H9 (cell line): ENCODE measurements around the gene ZNF423. TPM values are rescaled to one million over a fixed set of nuclear protein-coding genes. Genes with fewer than 3 reads are reported as not detected.
"Not testable (repeated sequence)": the region's sequence is repeated elsewhere in the genome, so short reads cannot be mapped to it uniquely, and the experiment has no call there.

Experiments
- DNase-seq: peaks from one replicate; pipeline ENCODE4 v3.0.0-alpha.2; 2017
- H2AFZ ChIP-seq: one replicate; pipeline ENCODE4 v1.6.1; 2013; ENCODE audit warnings: mild to moderate bottlenecking, low read length, control low read depth, moderate library complexity
- H2AK5ac ChIP-seq: 2 replicates; pipeline ENCODE4 v1.6.1; 2013; ENCODE audit warnings: low read length, control low read depth, mixed read lengths; ENCODE audit not compliant: insufficient read length
- H2BK120ac ChIP-seq: one replicate; pipeline ENCODE4 v1.6.1; 2013; ENCODE audit warnings: low read depth, mild to moderate bottlenecking, low read length, control low read depth, inconsistent platforms; ENCODE audit not compliant: poor library complexity, severe bottlenecking
- H2BK12ac ChIP-seq: 2 replicates; pipeline ENCODE4 v1.6.1; 2013; ENCODE audit warnings: low read length, control low read depth, mixed read lengths, low read depth; ENCODE audit not compliant: insufficient read length
- H2BK15ac ChIP-seq: 2 replicates; pipeline ENCODE4 v1.6.1; 2013; ENCODE audit warnings: low read depth, low read length, control low read depth
- H2BK20ac ChIP-seq: one replicate; pipeline ENCODE4 v1.6.1; 2013; ENCODE audit warnings: low read depth, mild to moderate bottlenecking, low read length, control low read depth, inconsistent platforms; ENCODE audit not compliant: poor library complexity, severe bottlenecking
- H2BK5ac ChIP-seq: 2 replicates; pipeline ENCODE4 v1.6.1; 2013; ENCODE audit warnings: low read length, control low read depth, mixed read lengths; ENCODE audit not compliant: insufficient read length
- H3K14ac ChIP-seq: 2 replicates; pipeline ENCODE4 v1.6.1; 2013; ENCODE audit warnings: low read length, control low read depth; ENCODE audit not compliant: insufficient read depth
- H3K18ac ChIP-seq: 2 replicates; pipeline ENCODE4 v1.6.1; 2013; ENCODE audit warnings: low read depth, mild to moderate bottlenecking, mixed read lengths, low read length, control low read depth; ENCODE audit not compliant: insufficient read length
- H3K23ac ChIP-seq: 2 replicates; pipeline ENCODE4 v1.6.1; 2013; ENCODE audit warnings: low read length, control low read depth, mixed read lengths, low read depth; ENCODE audit not compliant: insufficient read length
- H3K23me2 ChIP-seq: 2 replicates; pipeline ENCODE4 v1.6.1; 2013; ENCODE audit warnings: low read depth, mild to moderate bottlenecking, mixed read lengths, low read length, control low read depth; ENCODE audit not compliant: insufficient read length, poor library complexity, severe bottlenecking
- H3K27ac ChIP-seq: 2 replicates; pipeline ENCODE4 v1.5.1; 2013; ENCODE audit warnings: low read length, control low read depth, mixed read lengths, low read depth; ENCODE audit not compliant: insufficient read length
- H3K27me3 ChIP-seq: 2 replicates; pipeline ENCODE4 v1.6.1; 2013; ENCODE audit warnings: low read length, control low read depth, inconsistent platforms; ENCODE audit not compliant: insufficient read depth
- H3K4ac ChIP-seq: 2 replicates; pipeline ENCODE4 v1.6.1; 2013; ENCODE audit warnings: low read depth, mild to moderate bottlenecking, control low read depth, inconsistent platforms, low read length, moderate library complexity
- H3K4me1 ChIP-seq: 2 replicates; pipeline ENCODE4 v1.6.1; 2013; ENCODE audit warnings: low read length, control low read depth, inconsistent platforms; ENCODE audit not compliant: insufficient read depth
- H3K4me2 ChIP-seq: 2 replicates; pipeline ENCODE4 v1.6.1; 2013; ENCODE audit warnings: low read length, control low read depth, mixed read lengths; ENCODE audit not compliant: insufficient read length, insufficient read depth
- H3K56ac ChIP-seq: 2 replicates; pipeline ENCODE4 v1.6.1; 2013; ENCODE audit warnings: low read depth, mild to moderate bottlenecking, mixed read lengths, low read length, control low read depth; ENCODE audit not compliant: insufficient read length
- H3K79me1 ChIP-seq: 2 replicates; pipeline ENCODE4 v1.6.1; 2013; ENCODE audit warnings: low read depth, mild to moderate bottlenecking, moderate library complexity, low read length, control low read depth, inconsistent platforms; ENCODE audit not compliant: insufficient read depth, poor library complexity, severe bottlenecking
- H3K79me2 ChIP-seq: 2 replicates; pipeline ENCODE4 v1.6.1; 2013; ENCODE audit warnings: low read length, control low read depth, inconsistent platforms; ENCODE audit not compliant: insufficient read depth
- H3K9ac ChIP-seq: 2 replicates; pipeline ENCODE4 v1.6.1; 2013; ENCODE audit warnings: low read length, control low read depth, mixed read lengths; ENCODE audit not compliant: insufficient read length; ENCODE audit errors: extremely low read depth
- H3K9me3 ChIP-seq: one replicate; pipeline ENCODE4 v1.6.1; 2013; ENCODE audit warnings: low read depth, low read length, inconsistent platforms; ENCODE audit not compliant: control insufficient read depth
- H3T11ph ChIP-seq: one replicate; pipeline ENCODE4 v1.6.1; 2013; ENCODE audit warnings: mild to moderate bottlenecking, low read length, control low read depth, inconsistent platforms
- H4K20me1 ChIP-seq: one replicate; pipeline ENCODE4 v1.6.1; 2013; ENCODE audit not compliant: control insufficient read depth, insufficient read length, insufficient read depth
- H4K5ac ChIP-seq: 2 replicates; pipeline ENCODE4 v1.6.1; 2013; ENCODE audit warnings: low read depth, mild to moderate bottlenecking, mixed read lengths, low read length, control low read depth; ENCODE audit not compliant: insufficient read length
- H4K8ac ChIP-seq: replicated peaks from 2 replicates; pipeline ENCODE4 v1.6.1; 2013; ENCODE audit warnings: low read length, control low read depth, mixed read lengths, low read depth; ENCODE audit not compliant: insufficient read length
- H4K91ac ChIP-seq: 2 replicates; pipeline ENCODE4 v1.6.1; 2013; ENCODE audit warnings: low read depth, mild to moderate bottlenecking, moderate library complexity, mixed read lengths, low read length, control low read depth; ENCODE audit not compliant: insufficient read length
- H3K27ac Mint-ChIP-seq, 3 experiments: 2 replicates in 2 of 3; 3 replicates in 1 of 3; pipeline ENCODE4 v1.8.0; 2020 to 2021; ENCODE audit warnings: mixed read lengths in 3 of 3, mild to moderate bottlenecking in 1 of 3, moderate library complexity in 1 of 3
- H3K27me3 Mint-ChIP-seq: 2 replicates; pipeline ENCODE4 v1.8.0; 2021; ENCODE audit warnings: low read depth, mild to moderate bottlenecking, moderate library complexity, mixed read lengths
- H3K36me3 Mint-ChIP-seq, 3 experiments: 2 replicates in 2 of 3; 3 replicates in 1 of 3; pipeline ENCODE4 v1.8.0; 2020 to 2021; ENCODE audit warnings: low read depth in 3 of 3, mixed read lengths in 3 of 3; ENCODE audit not compliant: insufficient read depth in 1 of 3
- H3K4me1 Mint-ChIP-seq, 2 experiments: 2 replicates each; pipeline ENCODE4 v1.8.0; 2020; ENCODE audit warnings: mixed read lengths in 2 of 2
- H3K4me3 Mint-ChIP-seq, 2 experiments: 2 replicates in 1 of 2; 3 replicates in 1 of 2; pipeline ENCODE4 v1.8.0; 2020 to 2021; ENCODE audit warnings: mild to moderate bottlenecking in 2 of 2, mixed read lengths in 2 of 2, moderate library complexity in 1 of 2
- H3K9me3 Mint-ChIP-seq, 2 experiments: 2 replicates in 1 of 2; 3 replicates in 1 of 2; pipeline ENCODE4 v1.8.0; 2020; ENCODE audit warnings: mild to moderate bottlenecking in 2 of 2, mixed read lengths in 2 of 2, moderate library complexity in 1 of 2
- WGBS: extraction: QIAGEN DNeasy Blood & Tissue Kit; methylation state at CpG from one replicate; pipeline ENCODE4 v1.1.7; 2013; ENCODE audit warnings: missing lambda C conversion rate, low lambda C conversion rate, mixed read lengths; ENCODE audit not compliant: insufficient read length; ENCODE audit errors: extremely low coverage; 5-methylcytosine and 5-hydroxymethylcytosine counted together
- total RNA-seq: library from RNA; stranded (reverse); gene quantifications from 2 replicates; pipeline ENCODE4 v1.2.1, GENCODE V29; 2021
- TF ChIP-seq, protein P1 (sequence below): fragments of 200-600 bp; sonication (generic); conservative IDR thresholded peaks from 3 replicates; pipeline ENCODE4 v1.8.0; 2021; ENCODE audit warnings: antibody characterized with exemption, mild to moderate bottlenecking

ZNF423 gene
- total RNA-seq, 1 experiment from 2014 or later, result 51.5 TPM

DNA sequence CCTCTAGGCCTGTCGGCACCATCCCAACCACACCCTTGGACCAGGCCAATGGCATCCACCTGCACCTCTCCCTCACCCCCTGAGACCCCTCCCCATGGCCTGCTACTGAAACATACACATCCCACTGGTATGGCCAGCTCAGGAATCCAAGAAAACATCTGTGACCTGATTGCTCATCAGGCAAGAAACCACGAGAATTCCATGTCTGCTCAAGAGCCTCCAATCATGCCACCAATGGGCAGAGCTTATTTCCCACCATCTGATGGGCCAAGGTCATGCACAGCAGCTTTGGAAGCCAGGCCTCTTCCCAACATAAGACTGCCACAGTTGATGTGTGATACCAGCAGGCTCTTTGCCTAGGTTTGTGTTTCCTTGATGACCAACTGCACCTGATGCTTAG, 292.2 kb downstream of the ZNF423 start:
- Histone ChIP-seq H3T11ph (no peak overlapping the region), H3K27me3 (no peaks in the 10 kb centered on the region), H2AFZ (no peak overlapping the region), H2BK120ac (no peak overlapping the region), H3K23ac (no peak overlapping the region), H3K4me2 (no peak overlapping the region), H2BK5ac (no peak overlapping the region), H4K8ac (no peak overlapping the region), H2AK5ac (no peak overlapping the region), H3K56ac (no peak overlapping the region), H3K79me2 (no peaks in the 10 kb centered on the region), H3K9ac (no peak overlapping the region), H3K18ac (no peak overlapping the region), H3K9me3 (no peaks in the 10 kb centered on the region), H3K79me1 (no peaks in the 10 kb centered on the region), H4K20me1 (no peaks in the 10 kb centered on the region), H4K91ac (no peak overlapping the region), H2BK15ac (no peak overlapping the region), H2BK20ac (no peak overlapping the region), H2BK12ac (no peak overlapping the region), H3K4ac (no peak overlapping the region), H4K5ac (no peak overlapping the region), H3K27ac (no peak overlapping the region), H3K23me2 (peaks cover 2% of the 10 kb centered on the region), H3K14ac (no peak overlapping the region), H3K4me1 (peaks cover 7% of the 10 kb centered on the region)
- Mint-ChIP-seq H3K36me3 (peaks cover 0 to 9% (median 2%) of the 10 kb centered on the region in 3 experiments; a peak in 1 of 7 replicates), H3K27me3 (peaks cover 2% of the 10 kb centered on the region; the same call in 1 of the 2 replicates), H3K27ac (no peak overlapping the region), H3K9me3 (no peaks in the 10 kb centered on the region), H3K4me1 (peaks cover 37 to 54% of the 10 kb centered on the region in 2 experiments), H3K4me3 (no peak overlapping the region)
- TF ChIP-seq, protein P1, sequence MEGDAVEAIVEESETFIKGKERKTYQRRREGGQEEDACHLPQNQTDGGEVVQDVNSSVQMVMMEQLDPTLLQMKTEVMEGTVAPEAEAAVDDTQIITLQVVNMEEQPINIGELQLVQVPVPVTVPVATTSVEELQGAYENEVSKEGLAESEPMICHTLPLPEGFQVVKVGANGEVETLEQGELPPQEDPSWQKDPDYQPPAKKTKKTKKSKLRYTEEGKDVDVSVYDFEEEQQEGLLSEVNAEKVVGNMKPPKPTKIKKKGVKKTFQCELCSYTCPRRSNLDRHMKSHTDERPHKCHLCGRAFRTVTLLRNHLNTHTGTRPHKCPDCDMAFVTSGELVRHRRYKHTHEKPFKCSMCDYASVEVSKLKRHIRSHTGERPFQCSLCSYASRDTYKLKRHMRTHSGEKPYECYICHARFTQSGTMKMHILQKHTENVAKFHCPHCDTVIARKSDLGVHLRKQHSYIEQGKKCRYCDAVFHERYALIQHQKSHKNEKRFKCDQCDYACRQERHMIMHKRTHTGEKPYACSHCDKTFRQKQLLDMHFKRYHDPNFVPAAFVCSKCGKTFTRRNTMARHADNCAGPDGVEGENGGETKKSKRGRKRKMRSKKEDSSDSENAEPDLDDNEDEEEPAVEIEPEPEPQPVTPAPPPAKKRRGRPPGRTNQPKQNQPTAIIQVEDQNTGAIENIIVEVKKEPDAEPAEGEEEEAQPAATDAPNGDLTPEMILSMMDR, result no peak
- no CpG with 5 or more reads among the region's 2 CpGs for WGBS
- DNase-seq, result no peak

DNA sequence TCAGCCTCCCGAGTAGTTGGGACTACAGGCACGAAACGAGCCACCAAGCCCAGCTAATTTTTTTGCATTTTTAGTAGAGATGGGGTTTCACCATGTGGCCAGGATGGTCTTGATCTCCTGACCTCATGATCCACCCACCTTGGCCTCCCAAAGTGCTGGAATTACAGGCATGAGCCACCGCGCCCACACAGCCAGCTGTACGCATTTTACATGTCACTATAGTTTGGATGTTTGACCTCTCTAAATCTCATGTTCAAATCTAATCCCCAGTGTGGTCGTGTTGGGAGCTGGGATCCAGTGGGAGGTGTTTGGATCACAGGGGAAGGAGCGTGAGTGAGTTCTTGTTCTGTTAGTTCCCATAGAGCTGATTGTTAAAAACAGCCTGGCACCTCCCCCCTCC, 293.0 kb downstream of the ZNF423 start:
- WGBS, result no CpG with 5 or more reads among the region's 8 CpGs
- not testable (repeated sequence) for H2BK12ac ChIP-seq, H3K9ac ChIP-seq, H3K79me2 ChIP-seq, H2BK5ac ChIP-seq, H3K23me2 ChIP-seq, H3K4me3 Mint-ChIP-seq, H3K4ac ChIP-seq, H4K5ac ChIP-seq, H4K91ac ChIP-seq, H4K20me1 ChIP-seq, H3K14ac ChIP-seq, H2BK120ac ChIP-seq, H2BK15ac ChIP-seq, H3K56ac ChIP-seq, H3K9me3 Mint-ChIP-seq, H3K27me3 Mint-ChIP-seq, H4K8ac ChIP-seq, H3K79me1 ChIP-seq, H3K9me3 ChIP-seq, DNase-seq, H2BK20ac ChIP-seq, H3K36me3 Mint-ChIP-seq, H2AK5ac ChIP-seq, H3K27ac Mint-ChIP-seq, H3K27me3 ChIP-seq, H3K4me1 ChIP-seq, H3K4me2 ChIP-seq, H3T11ph ChIP-seq, H2AFZ ChIP-seq, H3K27ac ChIP-seq, H3K18ac ChIP-seq, H3K23ac ChIP-seq
- peaks cover 41 to 57% of the 10 kb centered on the region in 2 experiments for H3K4me1 Mint-ChIP-seq
